Activated CD8-positive, alpha-beta memory T cell treated with anti-CD3 and anti-CD28 coated beads, Interleukin-2, amount 50 U/mL, for 24 hours (primary cell): ENCODE data around the gene SCN2B.

ENCODE experiments used
- DNase-seq: peaks from one replicate; pipeline ENCODE4 v3.0.0-alpha.2; 2020; ENCODE audit errors: extremely low read depth

SCN2B gene

GRCh38 chr11:118152552-118153471, 23.6 kb downstream of the SCN2B start, which contains the start of gene SCN4B:
TSS of gene SCN4B (minus strand) at chr11:118152823. CDS start at chr11:118152673, 150 bp downstream.
- DNase-seq: no peak

DNA sequence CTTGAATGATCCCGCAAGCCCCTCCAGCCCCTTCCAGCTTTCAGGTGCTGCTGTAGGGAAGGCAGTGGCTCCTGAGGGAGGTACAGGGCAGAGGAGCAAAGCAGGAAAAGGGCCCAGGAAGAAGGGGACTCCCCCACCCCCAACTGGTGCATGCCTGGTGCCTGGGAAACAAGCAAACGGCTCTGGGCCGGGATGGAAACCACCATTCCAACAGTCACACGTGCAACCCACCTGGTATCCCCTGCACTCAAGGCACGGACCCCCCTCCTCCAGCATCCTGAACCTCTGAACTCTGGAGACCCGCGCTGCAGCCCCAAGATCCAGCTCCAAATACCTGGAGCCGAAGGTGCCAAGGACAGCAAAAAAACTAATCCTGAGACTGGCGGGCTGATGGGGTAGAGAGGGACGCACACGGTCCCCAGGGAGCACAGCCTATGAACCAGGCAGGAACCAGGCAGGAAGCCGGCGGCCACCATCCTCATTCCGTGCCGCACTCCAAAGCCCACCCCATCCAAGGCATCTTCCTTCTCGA, 24.4 kb downstream of the SCN2B start:
- no peak for DNase-seq

DNA sequence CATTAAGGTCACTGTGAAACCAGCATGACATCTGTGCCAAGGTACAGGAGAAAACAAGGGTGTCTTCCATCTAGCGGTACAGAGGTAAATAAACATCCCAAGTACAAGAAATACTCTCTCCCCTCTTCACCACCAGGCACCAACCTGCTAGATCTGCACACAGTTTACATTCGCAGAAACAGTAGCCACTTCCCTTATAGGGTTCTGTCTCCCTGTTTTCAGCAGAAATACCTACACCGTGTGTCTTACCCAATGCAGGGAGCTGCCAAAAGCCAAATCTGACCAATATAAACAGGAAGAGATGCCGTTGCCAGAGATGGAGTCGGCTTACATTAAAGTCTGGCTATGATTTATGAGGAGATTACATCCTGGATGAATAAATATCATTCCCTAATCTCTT, 25.0 kb downstream of the SCN2B start:
- no peak for DNase-seq

DNA sequence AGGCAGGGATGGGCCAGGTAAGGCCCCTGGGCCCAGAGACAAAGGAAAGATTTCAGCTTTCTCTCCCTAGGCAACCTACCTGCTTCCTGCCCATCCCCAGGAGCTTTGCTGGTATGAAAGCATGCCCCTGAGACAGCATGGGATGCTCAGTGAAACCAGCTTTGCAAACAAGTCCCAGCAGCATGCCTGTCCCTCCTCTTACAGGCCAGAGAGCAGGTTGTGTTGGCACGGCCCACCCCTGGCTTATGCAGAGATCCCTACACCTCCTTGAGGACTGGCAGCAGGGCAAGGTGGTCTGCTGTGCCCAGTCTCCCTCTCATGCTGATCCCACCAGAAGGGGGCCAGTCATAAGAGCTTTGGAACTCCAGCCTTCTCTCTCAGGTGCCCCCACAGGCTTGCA, 26.9 kb downstream of the SCN2B start:
- DNase-seq: no peak

- no peak for DNase-seq
Observed at GRCh38 chr11:118148856-118149255, 27.6 kb downstream of the SCN2B start.

DNA sequence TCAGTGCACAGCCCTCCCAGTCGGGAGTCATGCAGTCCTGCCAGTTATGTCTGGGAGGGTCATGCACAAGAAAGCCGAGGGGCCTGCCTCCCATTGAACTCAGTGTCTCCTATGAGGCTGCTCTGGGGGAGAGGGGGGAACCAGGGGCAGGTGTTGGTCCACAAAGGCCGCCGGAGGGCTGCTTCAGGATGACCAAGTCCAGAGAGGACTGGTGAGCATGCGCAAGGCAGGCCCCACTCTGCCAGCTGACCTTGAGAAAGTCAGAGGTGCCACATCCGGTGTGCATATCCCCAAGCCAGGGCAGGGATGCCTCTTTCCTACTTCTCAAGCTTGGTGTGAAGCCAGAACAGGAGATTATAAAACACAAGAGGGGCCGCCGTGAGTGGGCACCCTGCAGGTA, 28.2 kb downstream of the SCN2B start:
- no peak for DNase-seq

DNA sequence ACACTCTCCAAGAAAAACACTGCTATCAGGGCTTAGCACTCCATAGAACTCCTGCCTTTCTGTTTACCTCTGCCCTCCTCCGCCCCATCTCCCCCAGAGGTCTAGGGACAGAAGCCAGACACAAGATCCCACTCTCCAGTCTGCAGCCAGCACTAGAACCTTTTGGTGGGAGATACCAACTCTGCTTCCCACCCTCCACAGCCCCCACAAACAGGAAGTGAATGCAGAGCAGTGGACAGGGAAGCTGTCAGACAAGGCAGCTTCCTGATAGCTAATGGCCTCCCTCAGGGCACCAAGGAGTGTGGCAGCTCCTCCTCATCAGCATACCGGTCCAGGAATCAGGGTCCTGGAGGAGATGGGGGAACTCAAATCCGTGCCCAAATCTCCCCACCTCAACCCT, 28.9 kb downstream of the SCN2B start:
- no peak for DNase-seq

DNA sequence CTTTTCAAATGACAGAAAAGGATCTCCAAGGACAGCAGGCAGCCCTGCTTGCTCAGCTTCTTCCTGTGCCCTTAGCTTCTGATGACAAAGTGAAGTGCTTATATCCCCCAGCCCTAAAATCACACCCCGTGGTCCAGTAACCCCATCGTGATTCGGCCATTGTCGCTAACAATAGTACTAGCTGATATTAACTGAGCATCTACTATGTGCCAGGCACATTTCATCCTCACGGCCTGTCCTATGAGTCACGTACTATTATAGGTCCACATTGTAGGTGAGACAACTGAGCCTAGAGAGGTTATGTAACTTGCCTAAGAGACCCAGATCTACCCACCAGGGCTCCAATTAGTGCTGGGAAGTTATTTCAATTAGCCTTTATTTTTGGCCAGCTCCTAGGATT, 29.9 kb downstream of the SCN2B start:
- DNase-seq: no peak

- DNase-seq: peak; percentile 58
Observed at GRCh38 chr11:118145285-118146227, 30.9 kb downstream of the SCN2B start.

DNA sequence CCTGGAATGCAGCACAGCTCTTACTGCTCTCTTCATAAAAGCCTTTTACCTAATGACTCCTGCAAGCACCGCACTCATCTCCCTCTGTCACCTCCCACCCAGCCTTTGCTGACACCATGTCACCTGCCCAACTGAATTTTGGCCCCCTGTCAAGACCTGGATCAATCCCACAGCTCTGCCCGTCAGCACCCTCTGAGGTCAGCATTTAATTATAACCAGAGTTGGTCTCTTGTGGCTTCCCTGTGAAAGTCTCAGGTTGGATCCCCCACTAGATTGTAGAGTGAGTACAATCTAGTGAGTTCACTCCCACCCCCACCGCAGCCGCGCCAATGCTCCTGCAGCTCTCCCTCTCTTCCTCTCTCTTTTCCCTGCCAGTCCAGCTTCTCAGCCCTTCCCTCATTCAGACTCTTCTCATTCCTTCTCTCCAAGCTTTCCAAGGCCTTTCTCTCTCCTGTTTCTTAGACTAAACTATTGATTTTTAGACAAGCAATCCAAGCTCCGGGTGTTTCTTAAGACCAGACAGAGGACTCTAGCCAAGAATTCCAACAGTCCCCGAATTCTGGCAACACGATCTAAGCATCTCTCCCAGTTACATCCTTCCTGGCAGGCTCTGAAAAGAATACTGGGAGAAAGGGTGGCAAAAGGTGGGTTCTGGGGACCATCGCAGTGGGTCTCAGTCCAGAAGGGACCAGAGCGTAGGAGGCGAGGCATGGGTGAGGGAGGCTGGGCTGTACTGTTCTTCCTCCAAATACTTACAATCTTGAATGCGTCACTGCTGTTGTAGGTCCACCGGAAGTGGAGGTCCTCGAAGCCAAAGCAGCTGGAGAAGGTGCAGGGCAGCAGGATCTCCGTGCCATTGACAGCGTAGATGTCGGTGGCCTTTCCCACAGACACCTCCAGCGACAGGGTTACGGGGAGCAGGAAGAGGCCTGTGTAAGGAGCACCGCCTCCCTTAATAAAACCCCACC, 31.9 kb downstream of the SCN2B start:
- no peak for DNase-seq

- DNase-seq: no peak
Observed at GRCh38 chr11:118143661-118144185, 32.7 kb downstream of the SCN2B start.

GRCh38 chr11:118142809-118143208, 33.6 kb downstream of the SCN2B start:
- DNase-seq: no peak

- DNase-seq: no peak
Observed at GRCh38 chr11:118142081-118142480, 34.4 kb downstream of the SCN2B start.

DNA sequence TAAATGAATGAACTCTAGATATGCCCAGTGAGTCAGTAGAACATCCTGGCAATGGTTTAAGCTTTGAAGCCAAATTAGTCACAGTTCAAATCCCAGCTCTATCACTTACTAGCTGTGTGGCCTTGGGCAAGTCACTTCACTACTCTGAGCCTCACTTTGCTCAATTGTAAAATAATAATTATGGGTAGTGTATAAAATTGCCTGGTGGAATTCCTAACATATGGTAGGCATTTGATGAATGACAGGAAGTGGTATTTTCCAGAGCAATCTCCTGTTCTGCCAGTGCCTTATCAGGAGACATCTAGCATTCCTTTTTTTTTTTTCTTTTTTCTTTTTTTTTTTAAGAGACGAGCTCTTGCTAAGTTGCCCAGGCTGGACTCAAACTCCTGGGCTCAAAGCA, 36.9 kb downstream of the SCN2B start:
- DNase-seq: no peak

DNA sequence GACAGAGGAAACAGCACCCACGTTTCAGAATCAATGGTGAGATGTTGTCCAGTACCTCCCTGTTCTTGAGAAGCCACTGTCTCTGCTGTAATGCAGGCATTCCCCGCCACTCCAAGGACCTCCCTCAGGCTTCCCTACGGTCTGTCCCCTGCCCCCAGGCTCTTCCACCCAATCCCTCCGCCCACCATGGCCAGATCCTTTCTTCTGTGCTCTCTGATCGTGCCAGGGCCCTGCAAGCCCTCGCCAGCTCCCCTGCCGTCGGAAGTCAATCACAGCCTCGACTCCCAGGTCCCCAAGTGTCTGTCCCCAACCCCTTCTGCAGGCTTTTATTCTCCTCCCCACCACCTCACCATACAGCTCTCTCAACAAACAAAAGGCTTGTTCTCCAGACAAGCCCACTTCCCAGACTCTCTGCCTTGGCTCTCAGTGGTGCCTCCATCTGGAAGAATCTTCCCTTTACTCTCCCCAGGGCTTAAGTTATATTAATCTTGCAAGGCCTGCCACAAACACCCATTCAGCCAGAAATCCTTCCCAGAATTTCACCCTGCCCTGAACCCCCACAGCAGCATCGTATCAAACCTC, 37.5 kb downstream of the SCN2B start:
- no peak for DNase-seq

DNA sequence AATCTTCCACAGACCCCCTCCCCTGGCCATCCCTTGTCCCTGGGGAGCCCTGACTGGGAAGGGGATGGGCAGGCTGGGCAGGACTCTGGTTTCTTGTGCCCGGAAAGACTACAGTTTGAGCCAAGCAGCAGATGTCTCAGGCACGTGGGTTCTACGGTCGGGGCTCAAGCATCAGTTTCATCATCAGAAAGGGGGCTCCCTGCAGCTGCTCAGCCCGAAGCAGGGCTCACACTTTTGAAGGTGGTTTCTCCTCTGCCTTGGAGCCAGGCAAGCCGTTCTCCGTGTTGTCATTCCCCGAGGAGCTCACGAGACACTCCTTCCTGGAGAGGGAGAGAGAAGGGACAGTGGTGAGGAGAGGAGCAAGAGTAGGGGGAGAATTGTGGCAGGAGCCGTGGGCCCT, 39.6 kb downstream of the SCN2B start:
- no peak for DNase-seq

DNA sequence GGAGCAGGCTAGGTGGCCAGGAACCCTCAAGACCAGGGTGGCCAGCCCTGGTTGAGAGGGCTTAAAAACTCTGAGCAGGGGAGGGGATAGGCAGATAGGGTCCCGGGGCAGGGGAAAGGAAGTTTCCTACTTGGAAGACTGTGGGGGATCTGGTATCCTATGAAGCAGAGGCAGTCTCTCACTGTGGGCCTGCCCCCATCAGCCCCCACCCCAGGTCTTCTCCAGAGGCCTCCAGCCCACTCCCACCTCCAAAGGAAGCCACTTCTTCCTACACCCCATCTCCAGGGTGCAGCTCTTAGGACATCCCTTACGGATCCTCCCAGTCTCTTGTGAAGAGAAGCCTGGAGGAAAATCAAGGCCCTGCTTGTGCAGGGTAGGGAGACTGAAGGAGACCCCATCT, 40.1 kb downstream of the SCN2B start:
- no peak for DNase-seq

- no peak for DNase-seq
Observed at GRCh38 chr11:118135796-118136165, 40.7 kb downstream of the SCN2B start.

DNA sequence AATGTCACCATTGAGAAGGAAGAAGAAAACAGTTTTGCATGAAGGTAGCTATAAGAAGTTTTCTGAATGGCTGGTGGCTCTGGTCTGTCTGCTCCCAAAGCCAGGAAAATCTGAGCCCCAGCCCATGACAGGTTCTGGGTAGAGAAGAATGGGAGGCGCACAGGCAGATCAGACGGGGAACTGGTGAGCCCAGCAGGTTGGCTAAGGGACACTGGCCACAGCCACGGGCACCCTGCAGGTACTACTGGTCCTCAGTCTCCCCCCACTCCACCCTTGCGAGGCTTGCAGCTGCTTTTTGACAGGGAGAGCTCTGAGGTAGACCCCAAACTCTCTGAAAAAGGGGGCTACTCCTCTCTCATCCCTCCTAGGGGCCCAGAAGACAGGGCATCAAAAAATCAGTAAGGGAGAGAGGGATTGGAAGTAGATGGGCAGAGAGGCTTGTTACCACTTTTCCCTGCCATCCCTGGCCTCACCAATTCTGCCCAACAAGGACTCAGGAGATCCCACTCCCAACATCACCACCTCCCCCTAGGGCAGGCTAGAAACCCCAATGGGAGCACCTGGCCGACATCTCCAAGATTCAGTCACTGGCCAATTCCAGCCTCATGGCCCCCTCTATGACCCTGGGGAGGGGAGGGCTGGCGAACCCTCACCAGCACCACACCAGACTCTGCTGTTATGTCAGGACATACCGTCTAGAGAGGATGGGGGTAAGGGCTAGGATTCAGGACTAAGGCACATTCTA, 41.2 kb downstream of the SCN2B start:
- no peak for DNase-seq

GRCh38 chr11:118133816-118134215, 42.6 kb downstream of the SCN2B start:
- DNase-seq: no peak
